ENCODE data around the gene MINAR2.
A peak's percentile ranks its signal among the peaks of the same experiment; 100 is the strongest.

MINAR2 gene, protein sequence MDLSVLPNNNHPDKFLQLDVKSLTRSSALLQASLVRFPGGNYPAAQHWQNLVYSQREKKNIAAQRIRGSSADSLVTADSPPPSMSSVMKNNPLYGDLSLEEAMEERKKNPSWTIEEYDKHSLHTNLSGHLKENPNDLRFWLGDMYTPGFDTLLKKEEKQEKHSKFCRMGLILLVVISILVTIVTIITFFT

DNA sequence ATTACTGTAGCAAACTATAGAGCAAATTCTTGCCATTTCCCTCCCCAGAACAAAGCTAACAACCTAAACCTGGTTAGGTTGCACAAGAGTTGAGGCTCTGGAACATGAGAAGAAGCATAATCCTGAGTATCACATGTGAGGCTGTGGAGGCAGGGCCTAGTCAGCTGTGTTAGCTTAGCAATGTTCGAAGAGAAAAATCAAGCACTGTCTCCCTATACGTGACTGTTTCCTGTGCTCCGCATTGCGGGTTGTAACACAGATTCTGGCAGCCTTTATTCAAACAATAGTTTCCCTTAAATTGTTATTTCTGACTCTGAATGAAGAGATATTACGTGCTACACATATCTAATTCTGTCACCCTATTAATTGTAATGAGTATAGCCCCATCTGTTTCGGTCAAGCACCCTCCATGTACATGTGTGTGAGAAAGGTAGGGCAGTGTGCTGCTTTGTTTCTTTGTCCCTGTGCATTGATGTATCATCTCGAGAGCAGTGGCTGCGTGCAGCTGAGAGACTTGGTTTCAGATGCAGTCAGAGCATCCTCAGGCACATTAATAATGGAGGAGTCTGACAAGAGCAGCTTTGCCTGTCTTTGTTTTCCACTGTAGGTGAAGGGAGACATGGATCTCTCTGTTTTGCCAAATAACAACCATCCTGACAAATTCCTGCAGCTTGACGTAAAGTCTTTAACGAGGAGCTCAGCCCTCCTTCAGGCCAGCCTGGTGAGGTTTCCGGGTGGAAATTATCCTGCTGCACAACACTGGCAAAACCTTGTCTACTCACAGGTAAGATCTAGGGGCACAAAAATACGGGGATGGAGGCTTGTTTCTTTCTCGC is at the start of gene MINAR2:
MINAR2 (plus strand) TSS at position 523 of the 836 bp plus-strand sequence; CDS start at position 620, 97 bp downstream.
- no peak for DNase-seq

DNA sequence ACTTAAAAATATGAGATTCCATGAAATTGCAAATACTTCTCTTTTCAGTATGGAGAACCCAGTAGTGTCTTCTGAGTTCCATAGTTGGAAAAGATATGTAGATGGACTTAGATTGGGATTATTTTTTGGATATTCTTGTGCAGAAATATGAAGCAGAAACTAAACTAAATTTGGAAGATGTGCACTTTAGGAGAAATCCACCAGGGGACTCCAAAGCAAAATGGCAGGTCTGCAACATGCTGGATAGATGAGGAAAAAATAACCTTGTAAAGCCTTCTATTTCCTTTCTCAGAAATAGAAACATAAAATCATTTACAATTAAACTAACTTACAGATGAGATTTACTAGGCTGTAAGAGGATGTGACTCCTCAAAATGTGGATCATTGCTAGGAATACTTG is 49.2 kb upstream of the MINAR2 start:
- no peak for DNase-seq

DNA sequence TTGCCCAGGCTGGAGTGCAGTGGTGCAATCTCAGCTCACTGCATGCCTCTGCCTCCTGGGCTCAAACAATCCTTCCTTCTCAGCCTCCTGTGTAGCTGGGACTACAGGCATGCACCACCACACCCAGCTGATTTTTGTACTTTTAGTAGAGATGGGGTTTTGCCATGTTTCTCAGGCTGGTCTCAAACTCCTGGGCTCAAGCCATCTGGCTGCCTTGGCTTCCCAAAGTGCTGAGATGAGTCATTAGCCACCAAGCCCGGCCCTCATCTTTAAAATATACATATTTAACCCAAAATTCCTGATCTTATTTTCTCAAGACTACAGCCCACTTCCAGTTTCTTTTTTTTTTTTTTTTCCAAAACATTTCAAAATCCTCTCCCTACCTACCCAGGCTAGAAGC is 31.7 kb upstream of the MINAR2 start:
- no peak for DNase-seq

DNA sequence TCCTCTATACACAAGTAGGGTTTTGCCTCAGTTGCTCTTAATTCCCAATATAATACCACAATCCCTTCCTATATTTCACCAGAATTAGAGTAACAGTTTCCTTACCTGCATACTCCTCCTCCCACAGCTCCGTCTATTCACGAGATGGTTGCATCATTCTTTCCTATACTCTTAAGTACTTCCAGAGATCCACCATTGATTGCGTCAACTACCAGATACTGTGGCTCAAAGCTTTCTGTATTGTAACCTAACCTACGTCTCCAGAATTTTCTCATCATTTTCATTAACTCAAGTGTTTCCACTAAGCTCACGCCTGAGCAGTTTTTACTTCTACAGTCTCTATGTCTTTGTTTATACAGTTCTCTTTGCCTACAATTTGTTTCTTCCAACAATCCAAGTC is 31.2 kb upstream of the MINAR2 start:
- no peak for DNase-seq

DNA sequence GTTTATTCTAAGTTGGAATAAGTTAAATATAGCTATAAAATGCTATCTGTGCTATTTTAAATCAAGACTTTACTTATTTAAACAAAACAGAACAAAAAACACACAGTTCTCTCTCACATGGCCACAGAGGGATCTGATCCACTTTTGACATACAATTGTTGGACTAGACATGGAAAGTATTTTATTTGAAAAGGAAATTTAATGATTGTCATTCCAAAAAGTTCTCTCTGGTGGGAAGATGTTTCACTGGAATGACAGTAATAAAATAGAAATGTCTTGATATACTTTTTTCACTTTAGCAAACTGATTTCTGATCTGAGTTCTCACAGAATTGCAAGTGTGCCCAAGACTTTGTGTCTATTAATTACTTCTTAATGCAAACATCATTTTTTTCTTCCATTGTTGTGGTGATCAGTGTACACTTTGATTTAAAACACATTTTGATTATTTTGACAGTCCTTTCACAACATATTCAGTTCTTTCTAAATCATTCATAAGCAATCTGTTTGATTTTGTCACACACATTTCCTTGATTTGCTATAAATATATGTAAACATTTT is 30.1 kb upstream of the MINAR2 start:
- DNase-seq = no peak

DNA sequence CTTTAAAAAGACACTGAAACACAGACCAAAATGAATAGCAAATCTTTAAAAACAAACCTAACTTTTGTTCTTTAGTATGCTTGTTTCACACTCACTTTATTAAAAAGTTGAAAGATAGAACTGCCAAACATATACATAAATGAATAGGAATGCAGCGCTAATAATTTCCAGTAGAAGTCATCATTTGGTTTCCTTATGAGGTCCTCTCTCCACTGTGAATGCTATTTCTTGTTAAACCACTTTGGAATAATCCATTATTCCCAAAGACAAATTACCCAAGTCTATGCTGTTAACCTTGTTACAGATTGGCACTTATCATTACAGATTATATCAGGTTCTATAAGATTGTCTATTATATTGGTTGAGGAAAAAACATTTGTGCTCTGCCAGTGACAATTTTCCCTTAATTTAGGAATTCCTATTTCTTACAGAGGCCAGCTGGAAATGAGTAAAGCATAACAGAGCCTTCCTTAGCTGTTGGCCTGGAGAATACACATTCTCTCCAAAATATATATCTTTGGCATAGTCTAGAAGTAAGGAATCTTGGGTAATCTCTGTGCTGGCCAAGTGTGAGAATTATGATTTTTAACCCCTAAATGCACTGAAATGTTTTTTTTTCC is 29.3 kb upstream of the MINAR2 start:
- DNase-seq = no peak

DNA sequence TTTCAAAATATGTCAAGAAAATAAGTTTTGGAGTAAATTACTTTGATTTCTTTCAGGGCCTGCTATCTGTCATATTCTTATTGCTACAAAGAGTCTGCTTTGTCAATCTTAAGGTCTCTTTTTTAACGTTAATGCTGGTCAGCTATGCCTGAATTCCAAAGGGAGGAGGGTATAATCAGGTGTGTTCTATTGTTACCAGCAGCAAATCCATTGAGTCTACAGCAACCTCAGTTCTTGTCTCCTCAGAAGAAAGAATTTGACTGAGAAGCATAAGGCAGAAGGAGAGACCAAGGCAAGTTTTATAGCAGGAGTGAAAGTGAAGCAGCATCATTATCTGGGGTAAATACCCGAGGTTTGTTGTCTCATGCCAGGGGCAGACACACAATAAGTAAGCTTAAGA is 23.7 kb upstream of the MINAR2 start:
- no peak for DNase-seq

DNA sequence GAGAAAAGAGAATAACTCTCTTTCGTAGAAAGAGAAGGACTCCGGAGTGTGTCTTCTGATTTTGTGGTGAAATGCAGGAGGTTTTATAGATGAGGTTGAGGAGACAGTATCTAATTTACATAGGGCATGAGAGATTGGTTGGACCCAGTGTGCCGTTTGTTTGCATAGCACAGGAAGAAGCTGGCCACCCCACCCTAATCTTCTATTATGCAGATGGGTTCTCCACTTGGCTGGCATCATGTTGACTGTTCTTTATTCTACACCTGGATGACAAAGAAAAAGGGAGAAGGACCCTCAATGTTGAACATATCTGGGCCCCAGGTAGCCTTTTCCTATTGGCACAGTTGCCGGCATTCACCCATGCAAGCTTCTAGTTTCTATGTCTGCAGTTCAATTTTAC is 23.2 kb upstream of the MINAR2 start:
- no peak for DNase-seq

DNA sequence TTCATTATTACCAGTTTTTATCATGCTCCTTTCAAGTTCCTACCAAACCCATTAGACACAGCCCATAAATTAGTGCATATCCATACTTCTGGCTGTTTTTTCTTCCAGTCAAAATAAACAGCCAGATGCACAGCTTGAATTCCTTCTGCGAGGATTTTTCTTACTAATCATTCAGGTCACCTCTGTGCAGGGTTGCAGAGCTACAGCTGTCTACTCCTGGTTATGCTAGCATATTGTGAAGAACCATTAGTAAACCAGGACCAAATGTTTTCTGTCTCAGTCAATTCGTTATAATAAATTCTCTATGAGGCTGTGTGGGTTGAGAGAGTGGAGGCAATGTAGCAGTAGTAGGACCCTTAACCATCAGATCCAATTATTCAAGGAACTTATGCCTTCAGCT is 8.1 kb upstream of the MINAR2 start:
- DNase-seq = no peak

DNA sequence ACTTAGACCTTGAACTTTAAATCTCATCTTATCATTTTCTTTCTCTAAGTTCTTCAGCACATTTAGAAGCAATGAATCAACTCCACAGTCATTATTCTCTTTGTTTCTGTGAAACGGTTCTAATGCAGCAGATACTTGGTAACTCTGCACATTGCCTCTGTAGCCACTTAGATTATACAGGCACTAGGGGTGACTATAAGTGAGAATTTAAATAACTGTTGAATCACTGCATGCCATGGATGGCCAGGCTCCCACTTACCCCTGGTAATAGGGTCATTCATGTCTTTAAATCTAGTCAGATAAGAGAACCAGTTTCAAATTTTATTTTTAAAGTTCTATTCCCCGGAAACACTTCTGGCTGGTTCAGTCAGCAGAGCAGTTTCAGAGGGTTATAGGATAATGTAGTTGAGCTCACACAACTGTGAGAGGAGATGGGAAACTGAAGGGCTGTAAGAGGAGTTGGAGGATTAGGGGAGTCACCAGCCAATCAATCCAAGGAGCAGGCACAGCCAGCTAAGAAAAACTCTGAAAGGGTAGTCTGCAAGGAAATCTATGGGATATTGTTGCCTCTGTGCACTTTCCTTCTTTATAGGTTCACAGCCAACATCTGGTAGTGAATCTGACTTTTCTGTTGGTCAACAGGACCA is 4.2 kb upstream of the MINAR2 start:
- DNase-seq = no peak

DNA sequence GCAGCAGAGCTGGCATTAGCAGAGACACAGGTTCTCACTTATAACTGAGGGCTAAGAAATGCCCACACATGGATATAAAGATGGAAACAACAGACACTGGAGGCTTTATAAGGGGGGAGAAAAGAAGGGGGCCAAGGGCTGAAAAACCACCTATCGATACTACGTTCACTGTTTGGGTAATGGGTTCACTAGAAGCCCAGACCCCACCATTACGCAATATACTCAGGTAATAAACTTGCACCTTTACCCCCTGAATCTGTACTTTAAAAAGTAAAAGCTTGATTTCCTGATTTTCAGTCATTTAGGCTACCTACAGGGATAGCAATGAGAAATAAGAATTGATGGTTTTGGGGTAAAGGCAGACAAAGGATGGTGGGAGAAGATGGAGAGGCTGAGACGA is 1.9 kb upstream of the MINAR2 start:
- no peak for DNase-seq

DNA sequence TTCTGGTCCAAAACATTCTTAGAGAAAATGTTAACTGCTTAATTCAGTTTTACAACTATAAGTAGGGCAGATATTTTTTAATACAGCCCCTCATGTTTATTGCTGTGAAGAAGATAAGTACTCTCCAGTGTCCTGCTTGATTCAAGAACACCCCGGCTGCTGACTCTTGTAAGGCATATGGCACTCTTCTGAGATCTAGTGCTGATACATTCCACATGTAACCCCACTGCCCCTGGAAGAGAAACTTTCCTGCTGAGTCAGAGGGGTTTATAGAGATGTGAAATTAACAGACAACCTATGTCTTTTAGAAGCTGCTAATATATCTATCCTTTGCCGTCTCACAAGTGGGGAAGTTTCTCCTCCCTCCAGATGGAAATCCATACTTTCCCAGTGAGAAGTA is 1.0 kb upstream of the MINAR2 start:
- DNase-seq = no peak

DNA sequence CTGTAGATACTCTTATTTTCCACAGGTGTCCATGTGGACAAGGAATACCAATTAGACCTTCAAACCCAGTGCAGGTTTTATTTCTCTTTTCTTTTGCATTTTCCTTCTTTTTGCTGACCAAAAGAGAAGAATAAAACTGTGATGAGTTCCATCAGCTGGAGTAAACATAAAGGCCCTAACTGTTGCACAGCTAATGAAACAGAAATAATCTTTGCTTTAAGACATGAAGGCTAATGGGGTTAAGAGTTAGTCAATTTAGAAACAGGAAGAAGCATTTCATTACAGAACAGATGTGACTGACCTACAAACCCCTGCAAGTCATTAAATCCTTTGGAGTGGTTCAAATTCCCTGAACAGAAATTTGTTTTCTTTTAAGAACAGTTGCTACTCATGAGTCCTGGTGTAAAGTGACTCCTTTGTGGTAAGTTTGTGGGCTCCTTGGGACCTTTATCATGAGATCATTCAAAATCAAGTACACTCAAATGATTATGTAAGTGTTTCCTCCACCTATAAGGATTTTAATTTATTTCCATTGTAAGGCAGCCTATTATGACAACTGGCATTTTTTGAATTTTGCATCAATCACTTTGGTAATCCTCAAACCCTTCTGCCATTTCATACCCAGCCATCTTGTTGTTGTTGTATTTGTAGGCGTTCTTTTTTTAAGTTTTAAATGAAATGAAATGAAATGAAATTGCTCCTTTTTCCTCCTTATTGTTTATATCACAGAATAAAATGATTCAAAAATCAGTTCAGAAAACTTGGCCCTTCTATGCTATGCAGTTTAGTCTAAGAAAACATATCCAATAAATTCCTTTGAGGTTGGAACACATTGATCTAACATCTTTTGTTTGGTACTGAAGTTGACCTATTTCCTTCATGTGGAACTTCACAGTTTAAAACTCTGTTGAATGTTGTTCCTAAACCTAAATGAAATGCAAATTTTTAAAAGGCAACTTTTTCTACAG is 1.3 kb downstream of the MINAR2 start:
- no peak for DNase-seq

DNA sequence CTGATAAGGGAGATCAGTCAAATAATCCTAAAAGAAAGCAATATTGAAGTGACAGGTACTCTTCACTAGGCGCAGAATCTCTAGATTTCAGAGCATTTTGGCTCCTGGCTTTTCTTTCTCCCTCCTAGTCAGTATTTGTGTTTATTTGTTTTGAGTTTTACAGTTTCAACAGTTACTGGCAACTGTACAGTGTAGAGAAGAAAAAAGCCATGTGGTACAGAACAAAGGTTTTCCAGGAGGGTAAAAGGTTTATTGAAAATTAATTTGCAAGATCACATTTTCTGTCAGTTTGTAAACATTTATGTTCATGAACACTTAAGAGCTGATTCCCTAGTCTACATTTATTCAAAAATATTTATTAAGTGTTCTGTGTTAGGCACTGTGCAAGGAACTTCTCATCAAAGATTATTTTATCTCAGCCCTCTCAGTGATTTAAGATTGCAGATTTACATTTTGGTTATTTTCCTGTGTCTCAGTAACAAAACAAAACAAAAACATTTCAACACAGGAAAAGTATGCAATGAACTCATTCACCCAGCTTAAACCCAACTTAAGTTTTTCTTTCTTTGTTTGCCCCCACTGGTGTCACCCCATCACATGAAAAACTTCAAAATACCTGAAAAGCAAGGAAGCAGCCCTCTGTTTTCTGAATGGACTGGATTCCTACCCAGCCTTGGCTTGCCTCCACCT is 12.9 kb downstream of the MINAR2 start:
- no peak for DNase-seq

DNA sequence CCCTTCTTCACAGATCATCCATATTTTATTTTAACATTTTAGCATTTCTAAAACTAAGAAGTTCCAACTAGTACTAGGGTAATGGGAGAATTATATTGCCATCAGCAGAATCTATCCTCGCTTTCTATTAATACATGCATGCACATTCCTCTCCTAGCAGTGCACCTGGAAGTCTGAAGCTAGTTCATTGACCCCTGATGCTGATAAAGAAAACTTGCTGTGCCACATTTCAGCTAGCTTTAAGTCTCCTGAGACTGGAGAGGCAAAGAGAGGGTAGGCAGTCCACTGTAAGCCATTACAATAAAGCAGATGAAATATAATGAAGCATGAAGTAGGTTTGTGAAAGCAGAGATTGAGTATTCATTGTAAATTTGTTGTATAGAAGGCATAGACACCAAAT is 15.8 kb downstream of the MINAR2 start:
- no peak for DNase-seq

DNA sequence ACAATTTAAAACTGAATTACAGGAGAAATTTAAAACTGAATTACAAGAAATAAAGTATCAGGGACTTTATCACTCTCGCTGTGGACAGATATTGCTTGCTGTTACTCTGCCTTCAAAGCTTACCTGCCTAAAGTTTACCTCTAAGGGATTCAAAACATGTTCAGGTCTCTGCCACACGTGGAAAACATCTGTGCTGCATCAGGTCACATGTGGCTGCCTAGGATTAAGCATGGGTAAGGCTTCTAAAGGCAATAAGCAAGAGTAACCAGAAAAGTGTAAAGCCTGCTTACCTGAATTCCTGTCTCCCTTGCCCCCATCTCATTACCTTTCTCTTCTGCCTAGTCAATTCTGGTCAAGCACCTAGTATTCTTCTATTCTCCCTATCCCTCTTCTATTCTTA is 18.9 kb downstream of the MINAR2 start:
- DNase-seq = no peak

DNA sequence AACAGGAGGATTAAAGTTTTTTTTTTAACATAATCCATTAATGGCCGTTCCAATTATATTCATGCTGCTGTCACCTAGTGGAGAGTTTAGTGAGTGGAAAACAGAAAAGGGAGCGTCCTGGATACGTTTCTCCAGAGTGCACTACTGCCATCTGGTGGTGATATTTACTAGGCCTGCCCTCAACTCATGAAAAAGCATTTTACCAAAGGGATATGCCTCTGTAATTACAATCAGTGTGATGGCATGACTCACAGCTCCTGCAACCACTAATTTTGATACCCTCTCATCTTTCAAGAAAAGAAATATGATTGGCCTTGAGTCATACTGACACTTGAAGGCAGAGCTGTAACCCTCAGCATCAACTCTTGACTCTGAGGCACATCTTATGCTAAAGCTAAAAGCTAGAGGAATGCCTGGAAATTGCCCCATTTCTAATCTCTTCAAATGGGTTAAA is 20.1 kb downstream of the MINAR2 start:
- DNase-seq = peak; percentile 89

DNA sequence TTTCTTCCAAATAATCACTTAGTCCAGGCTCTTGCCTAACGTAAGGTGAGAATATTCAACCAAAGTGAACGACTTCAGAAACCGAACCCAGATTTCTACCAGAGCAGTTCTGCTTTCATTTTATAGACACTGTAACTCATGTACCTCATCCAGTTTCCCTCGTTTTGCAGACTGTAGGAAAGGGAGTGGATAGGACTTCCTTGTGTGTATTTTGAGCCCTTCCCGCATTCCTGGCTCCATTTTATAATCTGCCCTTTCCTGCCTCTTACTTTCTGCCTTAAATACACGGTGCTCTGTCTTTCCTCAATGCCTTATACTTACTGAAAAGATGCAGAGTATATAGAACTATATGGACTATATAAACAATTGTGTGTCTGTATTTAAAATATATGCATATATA is 20.8 kb downstream of the MINAR2 start:
- DNase-seq = no peak

DNA sequence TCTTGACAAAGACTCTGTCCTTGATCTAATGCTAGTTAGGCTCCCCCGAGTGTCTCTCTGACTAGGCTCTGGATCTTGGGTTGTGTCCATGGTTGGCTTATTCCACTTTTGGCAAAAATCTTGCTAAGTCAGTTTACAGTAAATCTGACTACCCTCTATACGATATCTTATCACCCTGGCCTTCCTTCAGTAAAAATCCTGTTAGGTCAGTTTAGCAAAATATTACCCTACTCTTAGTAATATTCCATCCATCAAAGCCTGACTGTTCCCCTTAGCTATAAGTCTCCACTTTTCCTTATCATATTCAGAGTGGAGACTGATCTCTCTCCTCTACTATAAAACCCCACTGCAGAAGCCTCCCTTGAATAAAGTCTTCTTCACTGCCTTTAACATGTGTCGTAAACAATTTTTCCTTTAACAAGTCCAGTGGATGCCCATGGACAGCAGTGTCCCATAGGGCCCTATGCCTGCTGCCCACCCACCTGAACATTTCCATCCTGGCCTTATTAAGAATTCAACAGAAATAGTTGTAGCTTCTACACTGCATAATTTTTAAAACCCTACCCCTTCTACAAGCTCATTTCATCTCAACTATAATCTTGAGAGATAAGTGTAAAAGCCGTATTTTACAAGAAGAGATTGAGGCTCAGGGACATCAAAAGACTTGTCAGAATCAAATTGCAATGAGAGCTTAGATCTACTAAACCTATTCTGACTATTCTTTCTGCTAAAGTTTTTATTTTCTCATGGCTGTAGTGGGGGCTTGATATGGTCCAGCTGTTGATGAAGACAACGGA is 22.3 kb downstream of the MINAR2 start:
- no peak for DNase-seq

DNA sequence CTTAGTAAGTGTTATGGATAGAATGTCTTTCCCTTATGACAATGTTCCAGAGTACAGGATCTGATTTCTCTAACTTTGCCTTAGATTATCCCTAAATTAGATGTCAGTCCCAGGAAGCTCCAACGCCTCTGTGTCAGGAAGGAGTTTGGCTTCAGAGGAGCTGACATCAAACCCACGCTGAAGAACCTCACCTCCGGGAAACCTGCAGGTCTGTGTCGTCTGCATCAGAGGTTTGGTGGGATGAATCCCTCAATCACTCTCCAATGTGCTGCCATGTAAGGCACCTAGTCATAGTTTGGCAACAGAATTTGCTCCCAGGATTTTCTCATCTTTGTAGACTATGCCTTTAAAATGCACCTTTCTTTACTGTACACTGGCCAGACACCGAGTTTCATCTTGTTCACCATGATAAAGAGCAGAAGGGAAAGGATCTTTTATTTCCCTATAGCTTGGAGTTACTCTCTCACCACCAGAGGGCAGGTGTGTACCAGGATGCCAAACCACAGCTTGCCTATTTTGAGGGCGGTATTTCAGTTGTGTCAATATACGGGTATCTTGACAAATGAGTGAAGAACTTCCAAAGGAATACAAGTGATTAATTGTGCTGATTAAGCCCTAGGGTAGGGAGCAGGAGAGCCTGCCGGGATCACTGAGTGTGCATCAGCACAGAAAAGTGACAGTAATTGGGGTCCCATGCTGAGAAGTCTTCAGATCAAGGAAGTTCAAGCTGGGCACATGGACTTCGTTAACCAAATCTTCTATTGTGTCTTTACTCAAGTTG is 23.4 kb downstream of the MINAR2 start:
- DNase-seq = peak; percentile 67
